A673 (cell line): Measurements from ENCODE around the gene SLC25A21. TPM values are rescaled to one million over a fixed set of nuclear protein-coding genes. Genes with fewer than 3 reads are reported as not detected.

Source experiments
- BruUV-seq: library from RNA; stranded (reverse); fragments of 400-500 nt; replicated peaks from 2 replicates; lab custom pipeline; 2021; lab: Mats Ljungman, UMichigan
- CTCF ChIA-PET: fragments of 300-600 bp; sonication (Branson Sonifier 250); formaldehyde crosslinking; loops from one replicate; lab custom pipeline; 2022; ENCODE audit warnings: antibody characterized with exemption; lab: Charles Lee
- POLR2A ChIA-PET: fragments of 300-600 bp; sonication (Branson Sonifier 250); formaldehyde crosslinking; loops from one replicate; lab custom pipeline; 2022; ENCODE audit warnings: antibody characterized with exemption; ENCODE audit not compliant: low non-redundant PET; lab: Charles Lee
- DNase-seq: peaks from one replicate; pipeline ENCODE4 v3.0.0-alpha.2; 2015; ENCODE audit warnings: low spot score
- H3K27ac ChIP-seq: fragments of 200-600 bp; sonication (generic); 2 replicates; pipeline ENCODE4 v1.5.1; 2016; ENCODE audit warnings: mixed run types, low read depth, mild to moderate bottlenecking, mixed read lengths, antibody characterized with exemption, low read length; ENCODE audit not compliant: poor library complexity, severe bottlenecking
- H3K27me3 ChIP-seq: fragments of 200-600 bp; sonication (generic); replicated peaks from 2 replicates; pipeline ENCODE4 v1.6.1; 2017; ENCODE audit warnings: mixed run types, low read depth, mild to moderate bottlenecking, mixed read lengths, antibody characterized with exemption, low read length; ENCODE audit not compliant: insufficient read depth, poor library complexity
- H3K36me3 ChIP-seq: fragments of 200-600 bp; sonication (generic); 2 replicates; pipeline ENCODE4 v1.6.1; 2016; ENCODE audit warnings: mixed run types, mild to moderate bottlenecking, mixed read lengths, antibody characterized with exemption, low read length; ENCODE audit not compliant: insufficient read depth, poor library complexity, severe bottlenecking
- H3K4me1 ChIP-seq: fragments of 200-600 bp; sonication (generic); 2 replicates; pipeline ENCODE4 v1.6.1; 2017; ENCODE audit warnings: mixed run types, mild to moderate bottlenecking, mixed read lengths, antibody characterized with exemption, low read length; ENCODE audit not compliant: insufficient read depth, poor library complexity, severe bottlenecking
- H3K4me3 ChIP-seq: fragments of 200-600 bp; sonication (generic); 2 replicates; pipeline ENCODE4 v1.5.1; 2016; ENCODE audit warnings: low read depth, mixed run types, mild to moderate bottlenecking, mixed read lengths, low read length; ENCODE audit not compliant: poor library complexity, severe bottlenecking
- H3K9me3 ChIP-seq: fragments of 200-600 bp; sonication (generic); 2 replicates; pipeline ENCODE4 v1.6.1; 2016; ENCODE audit warnings: mixed run types, low read depth, mild to moderate bottlenecking, mixed read lengths, antibody characterized with exemption, low read length; ENCODE audit not compliant: poor library complexity, severe bottlenecking
- EZH2 ChIP-seq: fragments of 200-600 bp; sonication (generic); IDR thresholded peaks from 2 replicates; pipeline ENCODE4 v1.6.1; 2017; ENCODE audit warnings: borderline replicate concordance, low read depth, mild to moderate bottlenecking, mixed read lengths, antibody characterized with exemption, low read length; ENCODE audit not compliant: poor library complexity, severe bottlenecking
- intact Hi-C: fragments of 100-400 bp; cut with micrococcal nuclease; formaldehyde crosslinking; loops from one replicate; pipeline ENCODE4 v1.10.0; 2022; ENCODE audit not compliant: unreplicated experiment
- total RNA-seq: library from RNA; stranded (reverse); gene quantifications from 2 replicates; pipeline ENCODE4 v1.2.3, GENCODE V29; 2021
- TF ChIP-seq, protein P1 (sequence below): fragments of 300-800, 200-600 bp; sonication (generic); conservative IDR thresholded peaks from 2 replicates; pipeline ENCODE4 v1.5.1; 2017; ENCODE audit warnings: low read depth, mild to moderate bottlenecking, antibody characterized with exemption, low read length, moderate library complexity, mixed read lengths

Gene SLC25A21
- total RNA-seq, 1 experiment from 2014 or later = 4.7 TPM

GRCh38 chr14:37091651-37092050 lies 80.8 kb downstream of the SLC25A21 start:
- TF ChIP-seq, protein P1, sequence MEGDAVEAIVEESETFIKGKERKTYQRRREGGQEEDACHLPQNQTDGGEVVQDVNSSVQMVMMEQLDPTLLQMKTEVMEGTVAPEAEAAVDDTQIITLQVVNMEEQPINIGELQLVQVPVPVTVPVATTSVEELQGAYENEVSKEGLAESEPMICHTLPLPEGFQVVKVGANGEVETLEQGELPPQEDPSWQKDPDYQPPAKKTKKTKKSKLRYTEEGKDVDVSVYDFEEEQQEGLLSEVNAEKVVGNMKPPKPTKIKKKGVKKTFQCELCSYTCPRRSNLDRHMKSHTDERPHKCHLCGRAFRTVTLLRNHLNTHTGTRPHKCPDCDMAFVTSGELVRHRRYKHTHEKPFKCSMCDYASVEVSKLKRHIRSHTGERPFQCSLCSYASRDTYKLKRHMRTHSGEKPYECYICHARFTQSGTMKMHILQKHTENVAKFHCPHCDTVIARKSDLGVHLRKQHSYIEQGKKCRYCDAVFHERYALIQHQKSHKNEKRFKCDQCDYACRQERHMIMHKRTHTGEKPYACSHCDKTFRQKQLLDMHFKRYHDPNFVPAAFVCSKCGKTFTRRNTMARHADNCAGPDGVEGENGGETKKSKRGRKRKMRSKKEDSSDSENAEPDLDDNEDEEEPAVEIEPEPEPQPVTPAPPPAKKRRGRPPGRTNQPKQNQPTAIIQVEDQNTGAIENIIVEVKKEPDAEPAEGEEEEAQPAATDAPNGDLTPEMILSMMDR = no peak
- TF ChIP-seq EZH2 = no peak
- H3K36me3 ChIP-seq = no peaks in the 10 kb centered on the region
- H3K9me3 ChIP-seq = no peaks in the 10 kb centered on the region
- ChIA-PET POLR2A (no interaction called here), CTCF (no interaction called here)
- intact Hi-C loops = no loop called here
- no peak overlapping the region for H3K27ac ChIP-seq
- no peak overlapping the region for H3K4me3 ChIP-seq
- DNase-seq = no peak
- no peaks in the 10 kb centered on the region for H3K27me3 ChIP-seq
- no TSS peak for BruUV-seq
- H3K4me1 ChIP-seq = peaks cover 40% of the 10 kb centered on the region

DNA sequence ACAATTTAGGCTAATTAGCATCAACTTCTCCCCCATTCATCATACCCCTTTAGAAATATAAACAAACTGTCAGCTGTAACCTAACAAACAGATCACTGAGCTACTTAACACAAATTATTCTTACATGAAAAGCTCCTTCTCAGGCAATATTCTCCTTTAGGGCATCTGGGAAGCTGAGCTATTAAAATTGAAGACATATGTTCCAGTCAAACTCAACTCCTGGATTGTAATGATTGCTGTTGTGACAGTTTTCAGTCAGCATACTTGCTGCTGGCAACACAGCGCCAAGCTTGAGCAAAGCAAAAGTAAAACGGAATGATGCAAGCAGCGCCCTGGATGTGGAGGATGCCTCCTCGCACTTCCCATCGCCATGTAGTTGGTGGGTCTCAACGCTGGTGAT lies 82.4 kb downstream of the SLC25A21 start:
- H3K4me3 ChIP-seq = no peak overlapping the region
- H3K36me3 ChIP-seq = no peaks in the 10 kb centered on the region
- CTCF ChIA-PET = no interaction called here
- H3K9me3 ChIP-seq = no peaks in the 10 kb centered on the region
- intact Hi-C loops = no loop called here
- POLR2A ChIA-PET = no interaction called here
- no peak for TF ChIP-seq EZH2
- TF ChIP-seq, protein P1 = no peak
- peak; percentile 26 for DNase-seq
- peaks cover 45% of the 10 kb centered on the region for H3K4me1 ChIP-seq
- no TSS peak for BruUV-seq
- no peaks in the 10 kb centered on the region for H3K27me3 ChIP-seq
- peak overlapping the region; percentile 67 for H3K27ac ChIP-seq

GRCh38 chr14:37089410-37089809 lies 83.0 kb downstream of the SLC25A21 start:
- Histone ChIP-seq H3K4me1 (peaks cover 45% of the 10 kb centered on the region), H3K4me3 (no peak overlapping the region), H3K9me3 (no peaks in the 10 kb centered on the region), H3K27me3 (no peaks in the 10 kb centered on the region), H3K36me3 (no peaks in the 10 kb centered on the region), H3K27ac (peak overlapping the region; percentile 67)
- no TSS peak for BruUV-seq
- CTCF ChIA-PET = no interaction called here
- intact Hi-C loops = no loop called here
- TF ChIP-seq EZH2 = no peak
- TF ChIP-seq, protein P1 = no peak
- POLR2A ChIA-PET = no interaction called here
- peak; percentile 57 for DNase-seq
